ENCODE data around the gene S100A9.

S100A9 gene

DNA sequence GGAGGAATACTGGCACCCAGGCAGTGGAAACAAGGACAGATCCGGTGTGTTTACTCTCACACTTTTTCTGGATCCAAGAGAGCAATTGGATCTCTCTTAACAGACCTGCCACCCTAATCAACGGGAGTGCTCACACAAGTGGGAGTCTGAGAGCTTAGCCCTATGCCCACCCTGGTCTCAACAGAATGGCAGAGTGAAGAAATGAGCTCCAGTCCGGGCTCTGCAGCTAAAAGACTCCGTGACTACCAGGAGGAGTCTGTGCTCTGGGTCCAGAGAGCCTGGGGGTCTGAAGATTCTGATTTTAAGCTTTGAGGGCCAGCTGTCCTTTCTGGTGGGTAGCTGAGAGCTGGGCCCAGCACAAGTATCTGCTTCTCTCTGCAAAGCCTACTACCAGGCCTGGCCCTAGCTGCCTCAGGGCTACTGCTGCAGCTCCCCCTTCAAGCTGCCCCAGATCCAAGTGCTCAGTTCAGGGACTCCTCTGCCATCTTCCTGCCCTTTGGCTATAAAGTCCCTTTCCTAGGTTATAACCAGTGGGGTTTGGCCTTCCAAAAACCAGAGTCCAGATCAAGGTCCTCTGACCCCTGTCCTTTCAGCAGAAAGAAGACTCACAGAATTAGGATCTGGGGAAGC, 3.9 kb downstream of the S100A9 start:
- no peak for DNase-seq

GRCh38 chr1:153362187-153362775, 4.6 kb downstream of the S100A9 start:
- no peak for DNase-seq

DNA sequence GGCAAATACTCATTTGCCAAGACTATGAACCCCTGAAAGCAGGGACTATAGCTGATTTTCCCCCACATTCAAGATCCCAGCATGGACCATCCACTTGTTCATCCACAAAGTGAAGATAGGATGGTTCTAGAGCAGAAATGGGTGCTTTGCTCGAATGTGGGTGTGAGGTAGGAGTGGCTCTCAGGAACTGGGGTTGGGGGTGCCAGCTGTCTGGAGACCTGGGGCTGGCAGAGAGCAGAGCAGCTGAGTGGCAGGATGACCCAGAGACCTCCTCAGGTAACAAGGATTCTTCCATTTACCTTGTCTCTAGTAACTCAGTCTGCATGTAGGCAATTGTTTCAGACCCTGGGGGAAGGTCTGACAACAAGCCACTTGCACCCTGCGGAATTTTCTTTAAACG, 6.0 kb downstream of the S100A9 start:
- no peak for DNase-seq

DNA sequence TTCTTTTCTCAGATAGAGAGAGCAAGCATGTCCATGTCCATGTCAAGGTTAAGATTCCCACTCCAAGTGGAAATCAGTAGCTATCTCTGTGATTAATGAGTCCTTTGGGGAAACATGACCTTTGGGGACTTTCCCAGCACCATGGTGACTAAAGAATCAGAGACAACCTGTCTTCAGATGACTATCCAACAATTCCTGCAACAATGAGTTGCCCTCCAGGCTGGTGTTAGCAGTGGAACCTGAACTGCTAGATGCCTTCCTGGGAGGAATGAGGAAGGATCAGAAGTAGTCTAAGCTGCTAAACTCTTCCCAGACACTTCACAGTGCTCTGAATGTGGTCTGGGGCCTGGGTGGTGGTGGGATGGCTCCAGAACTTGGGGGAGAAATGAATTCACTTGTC, 6.5 kb downstream of the S100A9 start:
- DNase-seq: no peak

DNA sequence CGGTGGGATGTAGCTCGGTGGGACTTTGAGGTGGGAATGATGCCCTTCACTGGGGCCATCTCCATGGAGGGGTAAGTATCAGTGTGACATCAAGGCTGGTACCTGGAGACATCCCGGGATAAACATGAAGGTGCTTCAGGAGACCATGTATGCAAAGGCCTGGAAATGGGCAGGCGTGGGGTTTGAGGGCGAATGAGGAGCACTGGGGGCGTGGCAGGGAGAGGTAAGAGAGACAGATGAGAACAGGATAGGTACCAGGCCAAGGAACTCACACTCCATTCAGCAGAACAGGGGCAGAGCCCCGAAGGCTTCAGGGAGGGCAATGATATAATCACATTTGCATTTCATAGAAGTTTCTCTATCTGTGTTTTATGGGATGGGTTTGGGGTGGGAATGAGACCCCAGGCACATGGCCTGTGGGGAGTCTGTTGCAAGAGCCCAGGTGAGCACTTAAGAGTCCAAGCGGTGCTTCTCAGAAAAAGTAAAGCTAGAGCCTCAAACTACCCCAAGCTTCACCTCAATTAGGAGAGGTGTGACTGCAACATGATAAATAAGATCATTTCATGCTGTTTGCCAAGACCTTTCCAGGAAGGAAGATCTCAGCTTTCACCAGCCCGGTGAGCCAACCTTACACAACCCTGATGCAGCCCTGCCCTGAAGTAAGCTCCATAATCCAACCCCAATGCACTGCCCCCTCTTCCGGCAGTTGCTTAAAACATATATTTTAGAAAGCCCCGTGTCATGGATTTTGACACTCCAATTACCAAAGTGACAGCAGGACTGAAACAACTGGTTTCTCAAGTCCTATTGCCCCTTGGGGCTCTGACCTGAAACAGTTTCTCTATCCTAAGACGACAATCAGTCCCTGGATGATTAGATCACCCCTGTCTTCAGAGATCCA, 7.4 kb downstream of the S100A9 start:
- DNase-seq: no peak

GRCh38 chr1:153365696-153366095, 8.0 kb downstream of the S100A9 start:
- no peak for DNase-seq

GRCh38 chr1:153366261-153366660, 8.6 kb downstream of the S100A9 start:
- no peak for DNase-seq

DNA sequence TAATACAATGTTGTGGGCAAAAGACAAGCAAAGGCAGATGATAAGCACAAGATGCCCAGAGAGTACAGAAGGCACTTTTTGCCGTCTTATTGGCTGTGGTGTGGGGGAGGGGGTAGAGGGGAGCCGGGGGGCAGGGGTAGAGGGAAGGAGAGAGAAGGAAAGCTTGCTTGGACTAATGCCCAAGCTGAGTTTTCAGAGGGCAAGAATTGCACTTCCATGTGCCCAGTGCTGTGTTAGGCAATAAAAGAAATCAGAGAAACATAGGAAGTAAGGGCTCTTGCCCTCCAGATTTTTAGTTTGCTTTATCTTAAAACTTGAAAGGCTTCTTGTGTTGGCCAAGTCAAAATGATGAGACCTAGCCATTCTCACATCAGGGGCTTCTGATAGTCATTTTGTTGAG, 9.4 kb downstream of the S100A9 start:
- DNase-seq: no peak

DNA sequence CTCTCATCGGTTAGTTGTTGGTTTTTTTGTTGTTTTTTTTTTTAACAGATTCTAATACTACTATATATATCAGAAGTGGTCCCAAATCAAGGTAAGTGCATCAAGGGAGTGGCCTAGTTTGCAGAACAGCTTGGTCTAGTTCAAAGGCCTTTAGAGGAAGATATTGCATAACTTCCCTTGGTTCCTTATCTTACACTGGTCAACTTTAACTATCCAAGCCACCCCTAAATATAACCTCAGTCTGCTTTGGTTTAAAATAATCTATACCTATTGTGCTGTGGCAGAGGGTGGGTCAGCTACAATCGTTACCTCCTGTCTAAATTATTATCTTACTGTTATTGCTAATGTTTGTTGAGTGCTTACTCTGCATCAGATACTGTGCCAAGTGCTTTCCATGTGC, 10.8 kb downstream of the S100A9 start:
- DNase-seq: no peak

- DNase-seq: no peak
These were observed 12.5 kb downstream of the S100A9 start for GRCh38 chr1:153370146-153370545.

DNA sequence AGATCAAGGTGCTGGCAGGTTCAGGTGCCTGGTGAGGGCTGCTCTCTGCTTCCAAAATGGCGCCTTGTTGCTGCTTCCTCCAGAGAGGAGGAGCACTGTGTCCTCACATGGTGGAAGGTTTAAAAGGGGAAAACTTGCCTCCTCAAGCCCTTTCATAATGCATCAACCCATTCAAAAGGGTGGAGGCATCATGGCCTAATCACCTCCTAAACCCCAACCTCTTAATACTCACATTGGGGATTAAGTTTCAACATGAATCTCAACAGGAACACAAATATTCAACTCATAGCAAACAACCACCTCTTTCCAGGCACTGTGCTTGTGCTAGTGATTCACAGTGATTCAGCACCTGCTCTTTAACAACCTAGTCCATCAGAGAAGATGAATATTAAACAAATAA, 13.6 kb downstream of the S100A9 start:
- no peak for DNase-seq

DNA sequence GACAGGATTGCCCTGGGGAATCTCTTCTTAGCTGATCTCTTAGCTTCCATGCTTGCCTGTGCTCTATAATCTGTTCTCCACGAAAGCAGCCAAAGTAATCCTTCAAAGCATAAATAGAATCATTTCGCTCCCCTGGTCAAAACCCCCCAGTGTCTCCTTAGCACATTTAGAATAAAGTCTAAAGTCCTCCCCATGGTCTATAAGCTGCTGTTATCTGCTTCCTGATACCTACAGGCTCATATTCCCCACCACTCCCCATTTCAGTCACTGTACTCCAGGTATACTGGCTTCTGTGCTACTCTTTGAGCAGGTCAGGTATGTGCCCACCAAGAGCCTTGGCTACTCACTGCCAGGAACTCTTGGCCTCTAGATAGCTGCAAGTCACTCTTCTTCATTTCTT, 14.9 kb downstream of the S100A9 start:
- DNase-seq: no peak

GRCh38 chr1:153374071-153374470, 16.4 kb downstream of the S100A9 start:
- DNase-seq: no peak

GRCh38 chr1:153375511-153375910, 17.9 kb downstream of the S100A9 start, which contains the start of gene S100A12:
Gene S100A12 (minus strand): TSS chr1:153375621. CDS start chr1:153374592, 1,029 bp downstream.
- DNase-seq: no peak

DNA sequence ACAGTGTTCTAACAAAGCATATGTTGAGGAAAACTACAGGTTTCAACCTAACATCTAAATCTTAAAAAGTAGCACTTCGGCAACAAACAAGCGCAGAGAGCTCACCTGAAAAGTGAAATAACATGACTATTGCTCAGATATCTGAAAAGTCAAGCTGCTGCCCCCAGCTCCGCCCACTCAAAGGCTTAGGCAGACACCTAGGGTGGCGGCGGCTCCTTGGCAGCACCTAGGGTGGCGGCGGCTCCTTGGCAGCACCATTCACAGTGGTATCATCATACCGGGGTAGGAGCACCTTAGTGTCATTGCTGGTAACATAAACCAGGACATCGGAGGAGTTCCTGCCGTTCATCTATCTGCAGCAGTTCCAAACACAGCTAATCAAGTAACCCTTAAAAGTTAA, 21.9 kb downstream of the S100A9 start:
- DNase-seq: no peak

DNA sequence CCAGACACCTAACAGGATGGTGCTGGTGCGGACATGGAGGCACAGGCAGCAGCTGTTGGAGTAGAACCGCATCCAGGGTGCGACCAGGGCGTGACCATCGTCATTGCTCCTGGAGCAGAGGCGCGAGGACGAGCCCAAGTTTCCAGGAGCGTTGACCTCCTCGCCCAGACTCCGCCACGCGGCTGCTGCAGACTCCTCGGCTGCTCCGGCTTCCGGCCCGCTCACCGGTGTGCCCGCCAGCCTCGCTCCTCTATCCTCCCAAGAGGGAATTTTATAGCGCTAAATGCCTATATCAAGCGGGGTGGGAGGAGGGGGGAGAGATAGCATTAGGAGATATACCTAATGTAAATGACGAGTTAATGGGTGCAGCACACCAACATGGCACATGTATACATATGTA, 23.1 kb downstream of the S100A9 start:
- no peak for DNase-seq

DNA sequence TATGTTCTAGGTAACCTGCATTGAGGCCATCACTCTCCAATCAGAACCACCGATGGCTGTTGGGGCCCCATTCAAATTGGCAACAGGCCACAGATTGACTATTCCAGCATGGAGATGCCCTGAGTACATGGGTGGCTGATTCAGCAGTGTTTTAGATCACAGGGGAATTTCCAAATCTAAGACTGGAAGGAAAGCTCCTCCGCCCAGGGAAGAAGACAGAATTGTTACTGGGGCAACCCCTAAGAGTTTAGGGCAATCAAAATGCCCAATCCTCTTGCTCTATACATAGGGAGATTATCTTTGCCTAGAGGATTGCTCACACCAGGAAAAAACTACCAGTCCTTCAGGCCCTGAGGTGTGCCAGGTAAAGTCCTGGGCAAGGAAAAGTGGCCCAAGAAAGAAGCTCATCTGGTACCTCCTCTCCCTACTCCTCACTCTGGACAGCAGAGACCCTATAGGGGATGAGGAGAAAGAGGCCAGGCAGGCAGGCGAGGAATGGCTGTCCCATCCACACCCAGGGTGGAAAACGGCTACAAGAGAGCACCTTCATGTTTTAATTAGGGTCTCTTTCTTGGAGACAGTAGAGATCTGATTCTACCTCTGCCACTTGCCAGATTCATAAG, 27.4 kb downstream of the S100A9 start:
- DNase-seq: no peak

- DNase-seq: no peak
These were observed 28.8 kb downstream of the S100A9 start for GRCh38 chr1:153386500-153386901.

GRCh38 chr1:153387001-153387400, 29.3 kb downstream of the S100A9 start:
- DNase-seq: no peak

DNA sequence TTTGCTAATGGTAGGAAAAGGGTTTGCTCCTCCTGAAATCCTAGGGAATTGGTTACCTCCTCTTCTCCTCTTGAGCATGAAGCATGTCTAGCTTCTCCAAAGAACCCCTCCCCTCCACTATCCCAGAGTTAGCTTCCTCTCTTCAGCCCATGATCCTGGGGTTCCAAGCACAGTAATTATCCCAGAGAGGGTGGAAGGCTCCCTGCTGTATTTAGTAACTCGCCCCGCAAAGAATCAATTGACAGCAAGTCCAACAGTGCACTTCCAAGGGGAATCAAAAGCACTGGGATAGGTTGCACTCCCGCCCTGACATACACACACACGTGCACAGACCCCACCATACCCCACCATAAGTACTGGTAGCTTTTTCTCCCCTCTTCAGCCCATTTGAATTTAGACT, 30.1 kb downstream of the S100A9 start:
- DNase-seq: no peak

DNA sequence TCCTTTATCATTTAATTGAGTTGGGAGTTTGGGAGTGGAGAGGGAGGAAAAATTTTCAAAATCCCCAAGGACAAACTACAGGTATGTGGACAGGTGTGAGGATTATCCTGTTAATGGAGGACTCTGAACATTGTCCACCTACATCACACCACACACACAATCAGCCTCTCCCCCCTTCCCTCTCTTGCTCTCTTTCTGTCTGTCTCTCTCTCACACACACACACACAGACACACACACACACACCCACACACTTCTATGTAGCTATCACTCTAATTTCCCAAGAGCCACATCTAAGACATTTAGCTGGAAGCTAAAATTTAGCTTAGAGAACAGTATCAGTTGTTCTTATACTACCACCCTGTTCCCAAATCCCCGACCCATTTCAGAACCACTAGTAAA, 31.7 kb downstream of the S100A9 start:
- DNase-seq: no peak

- DNase-seq: no peak
These were observed 32.6 kb downstream of the S100A9 start for GRCh38 chr1:153389973-153390879.
